ENCODE data around the gene GGA1. TPM values are rescaled to one million over a fixed set of nuclear protein-coding genes. Genes with fewer than 3 reads are reported as not detected.

The GGA1 gene
- total RNA-seq, 6 donors from 2014 or later = 52.4 to 226 (median 68.3) TPM

DNA sequence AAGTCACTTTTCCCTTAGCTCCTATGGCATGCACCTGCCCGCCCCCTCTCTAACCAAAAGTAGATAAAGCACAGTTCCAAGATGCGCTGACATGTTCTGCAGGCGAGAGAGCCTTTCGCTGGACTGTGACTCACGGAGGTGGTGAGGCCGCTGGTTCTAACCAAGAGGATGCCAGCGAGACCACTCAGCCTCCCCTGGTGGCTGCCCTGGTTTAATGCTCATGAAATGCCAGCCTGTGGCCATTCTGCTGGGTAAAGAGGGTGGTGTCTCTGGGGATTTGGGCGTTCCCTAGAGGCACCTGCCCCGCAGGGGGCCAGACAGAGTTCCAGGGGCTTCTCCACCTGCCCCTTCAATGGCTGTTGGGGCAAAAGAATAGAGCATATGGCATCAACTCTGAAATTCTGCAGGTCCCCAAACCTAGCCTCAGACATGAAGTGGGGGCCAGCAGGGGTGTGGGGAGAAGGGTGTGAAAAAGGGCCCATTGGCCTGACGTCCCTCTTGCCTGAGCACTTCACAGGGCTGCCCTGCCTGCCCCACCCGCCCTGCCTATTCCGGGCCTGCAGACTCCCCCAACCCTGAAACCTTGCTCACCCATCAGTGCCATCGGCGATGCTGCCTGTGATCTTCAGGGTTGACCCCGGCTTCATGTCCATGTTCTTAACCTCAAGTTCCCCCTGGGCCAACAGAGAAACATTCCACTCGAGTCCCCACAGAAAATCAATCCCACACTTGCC is 37.2 kb upstream of the GGA1 start:
- Histone ChIP-seq H3K36me3 (peaks cover 3 to 29% (median 13%) of the 10 kb centered on the region in 4 donors), H3K27ac (no peak overlapping the region), H3K27me3 (no peaks in the 10 kb centered on the region), H3K9me3 (no peaks in the 10 kb centered on the region), H3K4me3 (no peak overlapping the region), H3K4me1 (peaks cover 33 to 55% (median 36%) of the 10 kb centered on the region in 4 donors)
- TF ChIP-seq POLR2AphosphoS5 (IDR thresholded peaks at IDR 0.05) = no peak
- TF ChIP-seq, protein P1, sequence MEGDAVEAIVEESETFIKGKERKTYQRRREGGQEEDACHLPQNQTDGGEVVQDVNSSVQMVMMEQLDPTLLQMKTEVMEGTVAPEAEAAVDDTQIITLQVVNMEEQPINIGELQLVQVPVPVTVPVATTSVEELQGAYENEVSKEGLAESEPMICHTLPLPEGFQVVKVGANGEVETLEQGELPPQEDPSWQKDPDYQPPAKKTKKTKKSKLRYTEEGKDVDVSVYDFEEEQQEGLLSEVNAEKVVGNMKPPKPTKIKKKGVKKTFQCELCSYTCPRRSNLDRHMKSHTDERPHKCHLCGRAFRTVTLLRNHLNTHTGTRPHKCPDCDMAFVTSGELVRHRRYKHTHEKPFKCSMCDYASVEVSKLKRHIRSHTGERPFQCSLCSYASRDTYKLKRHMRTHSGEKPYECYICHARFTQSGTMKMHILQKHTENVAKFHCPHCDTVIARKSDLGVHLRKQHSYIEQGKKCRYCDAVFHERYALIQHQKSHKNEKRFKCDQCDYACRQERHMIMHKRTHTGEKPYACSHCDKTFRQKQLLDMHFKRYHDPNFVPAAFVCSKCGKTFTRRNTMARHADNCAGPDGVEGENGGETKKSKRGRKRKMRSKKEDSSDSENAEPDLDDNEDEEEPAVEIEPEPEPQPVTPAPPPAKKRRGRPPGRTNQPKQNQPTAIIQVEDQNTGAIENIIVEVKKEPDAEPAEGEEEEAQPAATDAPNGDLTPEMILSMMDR (IDR thresholded peaks at IDR 0.05) = no peak
- no peak for TF ChIP-seq EP300 (IDR thresholded peaks at IDR 0.05)
- no peak for TF ChIP-seq POLR2A (IDR thresholded peaks at IDR 0.05)
- WGBS, 2 donors = 80 to 81% methylated on average over 14 to 16 of the region's 16 CpGs
- ATAC-seq (ENCODE audit: low FRiP score in 2 of 2) = no peak
- DNase-seq = no peak

DNA sequence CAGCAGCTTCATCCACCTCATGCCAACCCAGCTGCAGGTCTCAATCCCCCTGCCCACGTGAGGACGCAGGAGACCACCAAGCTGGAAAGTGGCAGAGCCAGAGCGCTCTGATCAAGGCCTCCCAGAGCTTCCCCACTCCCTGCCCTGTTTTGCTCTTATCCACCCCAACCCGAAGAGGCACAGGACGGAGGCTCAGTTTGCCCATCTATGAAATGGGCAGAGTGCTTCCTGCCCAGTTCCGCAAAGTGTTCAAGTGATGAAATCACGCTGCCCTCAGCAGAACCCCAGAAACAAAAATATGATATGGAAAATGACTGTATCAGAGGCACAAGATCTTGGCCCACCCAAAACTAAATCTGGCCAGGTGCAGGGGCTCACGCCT is 36.7 kb upstream of the GGA1 start:
- no peak for TF ChIP-seq EP300 (IDR thresholded peaks at IDR 0.05)
- TF ChIP-seq, protein P1 (IDR thresholded peaks at IDR 0.05) = no peak
- no peak for TF ChIP-seq POLR2AphosphoS5 (IDR thresholded peaks at IDR 0.05)
- no peak for TF ChIP-seq POLR2A (IDR thresholded peaks at IDR 0.05)
- WGBS, 2 donors = 95 to 97% methylated on average over 7 to 8 of the region's 8 CpGs
- no peak overlapping the region for H3K27ac ChIP-seq

DNA sequence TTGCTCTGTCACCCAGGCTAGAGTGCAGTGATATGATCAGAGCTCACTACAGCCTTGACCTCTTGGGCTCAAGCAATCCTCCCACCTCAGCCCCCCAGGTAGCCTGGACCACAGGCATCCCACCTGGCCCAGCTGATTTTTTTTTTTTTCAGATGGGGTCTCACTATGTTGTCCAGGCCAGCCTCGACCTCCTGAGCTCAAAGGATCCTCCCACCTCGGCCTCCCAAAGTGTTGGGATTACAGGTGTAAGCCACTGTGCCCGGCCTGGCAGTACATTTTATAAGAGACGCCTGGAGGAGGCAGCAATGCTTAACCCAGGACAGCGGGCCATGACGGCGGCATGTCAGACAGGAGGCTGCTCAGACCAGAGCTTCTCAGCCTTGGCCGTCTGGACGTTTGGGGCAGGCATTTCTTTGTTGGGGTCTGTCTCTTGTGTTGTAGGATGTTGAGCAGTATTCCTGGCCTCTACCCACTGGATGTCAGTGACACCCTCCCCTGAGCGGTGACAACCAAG is 33.1 kb upstream of the GGA1 start:
- H3K4me1 ChIP-seq = peaks cover 2 to 26% (median 3%) of the 10 kb centered on the region in 4 donors
- H3K27me3 ChIP-seq = no peaks in the 10 kb centered on the region
- TF ChIP-seq EP300 (IDR thresholded peaks at IDR 0.05) (no peak), POLR2AphosphoS5 (IDR thresholded peaks at IDR 0.05) (no peak), POLR2A (IDR thresholded peaks at IDR 0.05) (no peak)
- TF ChIP-seq, protein P1 (IDR thresholded peaks at IDR 0.05) = no peak
- H3K9me3 ChIP-seq = no peaks in the 10 kb centered on the region
- DNase-seq (no peak), ATAC-seq (ENCODE audit: low FRiP score in 2 of 2) (no peak)
- H3K36me3 ChIP-seq = no peaks in the 10 kb centered on the region
- WGBS, 2 donors = 80 to 92% methylated on average over 1 to 10 of the region's 10 CpGs
- peak overlapping the region in 1 of 4 donors; percentile 60 for H3K27ac ChIP-seq
- no peak overlapping the region for H3K4me3 ChIP-seq

More for the DNA sequence above, 36.7 kb upstream of the GGA1 start:
- no peak overlapping the region for H3K4me3 ChIP-seq
- H3K36me3 ChIP-seq = peaks cover 0 to 24% (median 8%) of the 10 kb centered on the region in 4 donors
- DNase-seq (no peak), ATAC-seq (ENCODE audit: low FRiP score in 2 of 2) (no peak)
- H3K27me3 ChIP-seq = no peaks in the 10 kb centered on the region
- no peaks in the 10 kb centered on the region for H3K9me3 ChIP-seq
- peaks cover 28 to 50% (median 31%) of the 10 kb centered on the region in 4 donors for H3K4me1 ChIP-seq

DNA sequence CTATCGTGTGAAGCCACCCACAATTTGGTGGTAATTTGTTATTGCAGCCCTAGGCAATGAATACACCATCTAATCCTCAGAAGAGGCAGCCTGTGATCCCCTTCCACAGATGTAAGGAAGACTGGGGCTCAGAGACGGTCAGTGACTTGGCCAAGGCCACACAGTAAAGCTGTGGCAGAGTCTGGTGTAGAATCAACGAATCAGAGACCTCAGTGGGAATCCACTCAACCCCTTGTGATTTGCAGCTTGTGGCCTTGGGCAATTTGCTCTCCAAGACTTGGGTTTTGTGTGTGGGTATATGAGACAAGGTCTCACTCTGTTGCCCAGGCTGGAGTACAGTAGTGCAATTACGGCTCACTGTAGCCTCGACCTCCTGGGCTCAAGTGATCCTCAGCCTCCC is 30.6 kb upstream of the GGA1 start:
- Histone ChIP-seq H3K4me3 (no peak overlapping the region), H3K9me3 (no peaks in the 10 kb centered on the region), H3K4me1 (peaks cover 0 to 41% (median 11%) of the 10 kb centered on the region in 4 donors), H3K27me3 (no peaks in the 10 kb centered on the region), H3K27ac (no peak overlapping the region), H3K36me3 (no peaks in the 10 kb centered on the region)
- 83 to 89% methylated on average over 4 to 5 of the region's 5 CpGs for WGBS, 2 donors
- TF ChIP-seq POLR2A (IDR thresholded peaks at IDR 0.05) = no peak
- TF ChIP-seq EP300 (IDR thresholded peaks at IDR 0.05) = no peak
- no peak for TF ChIP-seq POLR2AphosphoS5 (IDR thresholded peaks at IDR 0.05)
- TF ChIP-seq, protein P1 (IDR thresholded peaks at IDR 0.05) = no peak
- DNase-seq = no peak
- no peak for ATAC-seq (ENCODE audit: low FRiP score in 2 of 2)

Data from upper lobe of left lung (tissue), 6 donors.